Endometrium (tissue), 2 donors: ENCODE measurements around the gene DENND2D.
"Not testable (repeated sequence)": the region's sequence is repeated elsewhere in the genome, so short reads cannot be mapped to it uniquely, and the experiment has no call there.

Source experiments
- FAIRE-seq: peaks from 2 replicates; lab custom pipeline; 2012; peaks lifted over from hg19 to GRCh38; lab: Jason Lieb, UNC
- donor health status: control.
- donor health status: control.

DENND2D gene

DNA sequence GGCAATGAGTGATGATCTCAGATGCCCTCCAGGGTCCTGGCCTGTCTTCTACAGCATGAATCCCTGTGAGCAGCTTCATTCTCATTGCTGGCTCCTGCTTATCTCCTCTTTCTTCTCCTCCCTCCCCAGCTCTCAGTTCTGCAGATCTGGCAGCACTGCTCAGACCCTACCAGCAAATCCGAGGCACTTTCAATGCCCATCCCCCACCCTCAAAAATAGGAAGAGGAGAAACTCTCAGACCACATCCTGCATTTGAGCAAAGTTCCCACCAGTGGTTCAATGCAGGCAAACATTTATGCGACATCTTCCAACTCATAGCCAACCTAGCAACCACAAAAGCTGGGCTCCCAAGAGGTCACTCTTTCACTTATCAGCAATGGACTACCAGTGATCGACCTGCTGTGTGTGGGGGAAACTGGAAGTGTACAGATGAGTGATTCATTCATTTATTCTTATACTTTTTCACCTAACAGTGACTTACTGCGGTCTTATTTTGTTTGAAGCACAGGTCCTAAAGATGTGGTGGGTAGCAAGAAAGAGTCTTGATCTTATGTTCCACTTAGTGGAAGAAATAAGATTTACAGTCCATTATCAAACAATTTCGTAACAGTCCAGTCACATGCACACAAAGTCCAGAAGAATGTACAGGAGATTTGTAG lies 21.3 kb upstream of the DENND2D start:
- FAIRE-seq: no peak

DNA sequence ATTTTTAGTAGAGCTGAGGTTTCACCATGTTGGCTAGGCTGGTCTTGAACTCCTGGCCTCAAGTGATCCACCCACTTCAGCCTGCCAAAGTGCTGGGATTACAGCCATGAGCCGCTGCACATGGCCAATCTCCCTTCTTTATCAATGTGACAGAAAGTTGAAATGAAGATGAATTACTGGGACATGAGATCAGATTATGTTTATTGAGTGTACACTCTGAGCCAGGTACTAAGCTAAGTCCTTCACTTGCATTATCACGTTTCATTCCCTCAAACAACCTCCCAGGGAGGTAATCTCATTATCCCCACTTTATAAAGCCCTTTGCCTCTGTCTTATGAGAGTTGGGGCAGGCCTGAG lies 20.8 kb upstream of the DENND2D start:
- no peak for FAIRE-seq

DNA sequence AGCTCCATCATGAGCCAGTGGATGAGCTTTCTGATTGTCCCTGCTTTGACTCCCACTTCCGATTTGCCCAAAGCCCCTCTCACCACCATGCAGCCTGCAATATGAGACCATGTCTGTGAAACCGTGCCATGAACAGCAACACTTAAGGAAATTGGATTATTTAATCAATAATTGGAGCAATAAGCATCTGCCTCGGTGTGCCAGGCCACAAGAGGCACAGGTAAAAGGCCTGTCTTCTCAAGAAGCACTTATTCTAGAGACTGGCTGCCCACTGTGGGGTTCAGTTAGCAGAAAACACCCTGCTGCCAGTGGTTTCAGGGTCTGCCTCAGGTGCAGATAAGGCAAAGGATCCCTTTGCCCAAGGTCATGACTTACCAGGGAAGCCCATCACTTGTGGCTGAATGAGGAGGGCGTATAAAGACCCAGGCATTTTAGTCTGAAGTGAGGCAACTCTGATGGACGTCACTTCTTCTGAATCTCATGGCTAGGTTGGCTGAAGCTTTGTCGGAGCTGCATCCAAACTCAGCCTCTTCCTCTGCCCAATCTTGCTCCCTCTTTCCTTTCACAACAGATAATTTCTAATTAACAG lies 19.9 kb upstream of the DENND2D start:
- FAIRE-seq: no peak

DNA sequence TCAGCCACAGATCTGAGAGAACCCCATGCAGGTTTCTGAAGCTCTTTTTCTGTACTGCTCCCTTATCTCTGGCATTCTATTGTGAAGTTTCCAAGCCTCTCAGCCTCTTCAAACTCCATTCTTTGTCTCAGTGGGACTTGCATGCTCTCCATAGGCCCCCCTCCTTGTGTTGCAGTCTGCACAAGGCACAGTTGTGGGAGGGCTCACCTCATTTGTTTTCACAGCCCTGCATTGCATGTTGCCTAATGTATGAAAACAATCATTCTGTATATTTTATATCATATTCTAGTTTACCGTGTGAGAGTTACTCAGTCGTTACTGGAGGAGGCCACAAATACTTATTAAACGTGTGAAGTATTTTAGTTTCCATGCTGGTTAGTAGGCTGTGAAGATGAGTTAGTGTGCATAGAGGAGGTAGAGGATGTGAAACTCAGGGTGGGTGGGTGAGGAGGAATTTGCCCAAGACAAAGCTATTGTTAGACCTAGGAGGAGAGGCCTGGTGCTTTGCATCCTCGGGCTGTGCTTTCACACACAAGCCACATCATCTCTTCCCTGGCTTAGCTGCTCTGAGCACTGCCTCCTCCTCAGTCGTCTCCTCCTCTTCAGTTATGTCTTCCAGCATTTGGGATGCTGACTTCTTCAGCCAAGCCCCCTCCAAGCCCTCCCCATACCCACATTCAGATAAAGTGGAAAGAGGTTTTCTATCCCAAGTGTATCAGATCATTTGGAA lies 19.3 kb upstream of the DENND2D start:
- FAIRE-seq: no peak

DNA sequence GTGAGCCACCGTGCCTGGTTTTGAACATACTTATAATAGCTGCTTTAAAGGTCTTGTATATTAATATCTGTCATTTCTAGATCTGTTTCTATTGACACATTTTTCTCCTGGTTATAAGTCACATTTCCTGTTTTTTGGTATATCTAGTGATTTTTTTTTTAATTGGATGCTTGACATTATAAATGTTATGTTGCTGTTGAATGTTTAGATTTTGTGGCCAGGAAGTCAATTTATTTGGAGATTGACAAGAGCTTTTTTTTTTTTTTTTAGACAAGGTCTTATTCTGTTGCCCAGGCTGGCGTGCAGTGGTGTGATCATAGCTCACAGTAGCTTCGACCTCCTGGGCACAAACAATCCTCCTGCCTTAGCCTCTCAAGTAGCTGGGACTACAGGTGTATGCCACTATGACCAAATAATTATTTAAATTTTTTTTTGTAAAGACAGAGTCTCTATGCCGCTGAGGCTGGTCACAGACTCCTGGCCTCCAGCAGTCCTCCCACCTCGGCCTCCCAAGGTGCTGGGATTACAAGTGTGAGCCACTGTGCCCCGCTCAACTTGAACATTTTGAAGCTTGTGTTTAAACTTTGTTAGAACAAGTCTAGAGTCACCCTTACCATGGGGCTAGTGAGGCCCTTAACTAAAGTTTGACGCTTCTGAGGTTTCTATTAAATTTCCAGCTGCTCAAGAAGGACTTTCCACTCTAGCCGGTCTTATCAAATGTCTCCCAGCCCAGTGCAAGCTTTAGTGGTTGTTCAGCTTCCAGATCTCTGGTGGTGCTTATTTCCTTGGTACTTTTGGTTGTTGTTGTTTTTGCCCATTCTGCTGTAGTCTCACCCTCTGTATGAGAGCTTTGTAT lies 18.5 kb upstream of the DENND2D start:
- no peak for FAIRE-seq

DNA sequence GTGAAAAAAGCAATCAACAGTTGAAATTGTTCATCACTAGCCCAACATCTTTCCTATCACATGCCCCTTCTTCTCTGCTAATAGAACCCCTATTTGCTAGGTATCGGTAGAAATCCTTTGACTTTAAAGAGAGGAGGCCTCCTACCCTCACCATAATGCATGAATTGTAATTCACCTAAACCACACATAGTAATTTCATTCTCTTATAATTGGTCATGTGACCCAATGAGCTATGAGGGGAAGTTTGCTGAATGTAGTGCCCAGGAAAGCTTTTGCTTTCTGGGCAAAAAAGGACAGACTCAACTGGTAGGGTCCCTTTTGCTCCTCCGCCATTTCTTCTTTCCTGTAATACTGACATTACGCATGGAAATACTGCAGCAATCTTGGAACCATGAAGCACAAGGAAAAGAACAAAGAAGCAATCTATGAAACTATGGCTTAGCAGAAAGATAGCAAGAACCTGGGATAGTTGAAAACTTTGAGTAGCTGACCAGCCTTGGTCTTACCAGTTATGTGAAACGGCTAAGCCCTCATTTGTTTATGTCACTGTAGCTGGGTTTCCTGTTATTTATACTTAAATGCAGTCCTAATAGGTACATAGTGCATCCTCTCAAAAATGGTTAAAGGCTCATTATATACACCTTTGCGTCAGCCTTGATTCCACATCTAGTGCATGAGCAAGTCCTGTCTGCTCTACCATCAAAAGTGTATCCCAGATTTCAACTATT lies 16.9 kb upstream of the DENND2D start:
- no peak for FAIRE-seq

DNA sequence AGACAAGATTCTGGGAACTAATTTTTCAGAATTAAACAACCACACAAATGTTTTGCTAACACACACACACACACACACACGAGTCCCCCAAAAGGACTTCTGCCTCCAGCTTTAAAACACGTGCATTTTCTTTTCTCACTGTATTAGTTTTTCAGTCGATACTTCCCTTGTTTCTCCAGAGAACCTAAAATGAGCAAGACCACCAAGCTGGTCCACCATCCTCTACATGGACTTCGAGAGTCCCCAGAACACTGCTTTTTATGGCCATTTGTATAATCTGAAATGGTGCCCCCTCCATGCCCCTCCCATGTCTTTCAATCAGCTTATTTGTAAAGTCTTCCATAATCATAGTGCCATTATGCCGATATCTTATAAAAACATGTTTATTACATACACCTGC lies 16.3 kb upstream of the DENND2D start:
- FAIRE-seq: no peak

DNA sequence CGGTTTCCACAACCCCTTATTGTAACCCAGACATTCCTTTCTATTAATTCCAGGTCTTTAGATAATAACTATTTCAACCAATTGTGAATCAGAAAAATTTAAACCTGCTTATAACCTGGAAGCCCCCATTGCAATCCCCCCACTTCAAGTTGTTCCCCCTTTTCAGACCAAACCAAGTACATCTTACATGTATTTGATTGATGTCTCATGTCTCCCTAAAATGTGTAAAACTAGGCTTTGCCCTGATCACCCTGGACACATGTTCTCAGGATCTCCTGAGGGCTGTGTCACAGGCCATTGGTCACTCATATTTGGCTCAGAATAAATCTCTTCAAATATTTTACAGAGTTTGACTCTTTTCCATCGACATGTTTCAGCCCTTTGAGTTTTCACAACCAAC lies 14.8 kb upstream of the DENND2D start:
- FAIRE-seq: not testable (repeated sequence)

DNA sequence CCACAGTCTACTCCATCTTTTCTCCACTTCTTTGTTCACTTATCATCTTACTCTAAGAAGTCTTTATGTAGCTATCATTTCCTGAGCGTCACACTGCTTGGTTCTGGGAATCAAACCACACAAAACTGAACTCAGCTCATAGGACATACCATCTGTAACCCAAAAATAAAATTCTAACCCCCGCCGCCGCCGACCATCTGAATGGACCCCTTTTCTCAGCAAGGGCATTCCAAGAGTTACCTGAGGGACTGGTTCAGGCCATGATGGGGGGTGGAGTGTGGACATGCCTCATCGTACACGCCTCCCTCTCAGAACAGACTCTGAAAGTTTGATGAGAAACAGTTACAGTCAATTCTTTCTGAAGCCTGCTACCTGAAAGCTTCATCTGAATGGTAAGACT lies 14.4 kb upstream of the DENND2D start:
- FAIRE-seq: no peak

DNA sequence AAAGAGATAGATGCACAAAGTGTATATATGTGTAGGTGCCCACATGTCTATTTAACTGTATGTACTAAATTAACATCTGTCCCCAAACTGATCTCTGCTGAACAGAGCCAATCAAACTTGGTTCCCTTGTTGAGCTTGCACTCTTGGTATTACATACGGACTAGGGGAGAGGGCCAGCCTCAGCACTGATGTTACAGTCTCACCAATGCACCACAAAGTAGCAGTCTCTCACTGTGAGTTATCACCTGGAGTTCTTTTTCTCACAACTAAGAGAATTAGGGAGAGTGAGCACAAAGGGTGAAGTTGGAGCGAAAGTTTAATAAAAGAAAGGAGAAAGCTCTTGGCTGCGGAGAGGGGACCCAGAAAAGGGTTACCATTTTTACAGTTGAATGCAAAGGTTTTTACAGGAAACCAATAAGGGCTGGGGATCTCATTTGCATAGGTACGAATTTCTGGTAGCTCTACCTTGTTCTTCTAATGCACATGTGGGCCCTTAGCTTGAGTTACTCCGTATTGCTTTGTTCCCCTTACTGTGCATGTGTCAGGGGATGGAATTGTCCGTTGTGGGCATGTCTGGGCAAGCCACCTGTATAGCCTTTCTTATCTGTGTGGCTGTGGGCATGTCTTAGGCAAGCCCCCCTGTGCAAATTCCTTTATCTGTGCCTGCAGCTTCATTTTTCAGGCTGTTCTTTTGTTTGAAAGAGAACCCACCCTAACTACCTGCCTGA lies 13.8 kb upstream of the DENND2D start:
- FAIRE-seq: no peak

DNA sequence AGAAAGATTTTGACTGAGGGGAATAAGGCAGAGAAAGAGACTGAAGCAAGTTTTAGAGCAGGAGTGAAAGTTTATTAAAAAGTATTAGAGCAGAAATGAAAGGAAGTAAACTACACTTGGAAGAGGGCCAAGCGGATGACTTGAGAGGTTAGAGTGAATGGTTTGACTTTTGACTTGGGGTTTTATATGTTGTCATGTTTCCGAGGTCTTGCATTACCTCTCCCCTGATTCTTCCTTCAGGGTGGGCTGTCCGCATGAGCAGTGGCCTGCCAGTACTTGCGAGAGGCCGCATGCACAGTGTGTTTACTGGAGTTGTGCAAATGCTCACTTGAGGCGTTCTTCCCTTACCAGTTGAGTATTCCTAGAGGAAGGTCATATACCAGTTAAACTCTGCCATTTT lies 13.0 kb upstream of the DENND2D start:
- FAIRE-seq: no peak

DNA sequence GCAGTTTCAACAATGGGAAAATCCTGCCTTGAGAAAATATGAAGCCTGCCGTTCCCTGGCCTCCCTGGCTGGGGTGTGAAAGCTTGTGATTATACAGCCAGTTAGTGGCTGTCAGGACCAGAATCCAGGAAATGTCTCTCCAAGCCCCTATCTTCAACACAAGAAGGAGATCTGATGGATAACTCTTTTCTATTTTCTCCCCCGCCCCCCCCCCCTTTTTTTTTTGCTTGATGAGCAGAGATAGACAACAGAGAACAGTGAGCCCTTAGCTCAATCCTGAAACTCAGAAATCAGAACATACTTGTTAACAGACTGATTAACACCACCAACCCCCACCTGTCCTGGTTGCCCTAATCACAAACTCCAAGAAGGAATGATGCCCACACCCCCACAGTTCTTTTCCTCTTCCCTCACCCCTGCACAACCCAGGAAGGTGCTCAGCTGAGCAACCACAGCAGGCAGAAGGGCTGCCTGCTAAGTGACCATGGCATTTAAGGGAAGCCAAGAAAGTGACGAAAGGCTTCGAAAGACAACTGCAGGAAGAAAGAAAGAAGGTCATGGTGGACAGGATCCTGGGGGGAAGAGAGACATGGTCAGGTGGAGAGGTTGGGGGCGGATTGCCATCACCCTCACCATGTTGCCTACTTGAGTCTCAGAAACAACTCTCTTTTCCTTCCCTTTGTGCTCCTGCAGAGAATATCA lies 12.3 kb upstream of the DENND2D start:
- no peak for FAIRE-seq

DNA sequence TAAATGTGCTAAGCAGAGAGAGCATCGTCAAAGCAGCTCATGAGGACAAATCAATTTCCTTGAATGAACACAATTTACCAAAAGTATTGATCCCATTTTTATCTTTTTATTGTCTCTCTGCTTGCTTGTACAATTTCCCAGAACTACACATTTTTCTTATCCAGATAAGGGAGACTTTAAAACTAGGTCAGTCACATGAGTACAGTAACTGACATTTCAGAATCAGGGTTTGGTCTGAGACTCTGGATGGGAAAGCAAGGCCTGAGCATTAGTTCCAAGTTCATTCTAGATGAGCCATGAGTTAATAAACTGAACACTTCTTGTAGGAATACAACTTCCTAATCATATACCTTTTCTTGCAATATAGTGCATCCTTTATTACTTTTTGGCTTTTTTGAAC lies 11.5 kb upstream of the DENND2D start:
- no peak for FAIRE-seq

DNA sequence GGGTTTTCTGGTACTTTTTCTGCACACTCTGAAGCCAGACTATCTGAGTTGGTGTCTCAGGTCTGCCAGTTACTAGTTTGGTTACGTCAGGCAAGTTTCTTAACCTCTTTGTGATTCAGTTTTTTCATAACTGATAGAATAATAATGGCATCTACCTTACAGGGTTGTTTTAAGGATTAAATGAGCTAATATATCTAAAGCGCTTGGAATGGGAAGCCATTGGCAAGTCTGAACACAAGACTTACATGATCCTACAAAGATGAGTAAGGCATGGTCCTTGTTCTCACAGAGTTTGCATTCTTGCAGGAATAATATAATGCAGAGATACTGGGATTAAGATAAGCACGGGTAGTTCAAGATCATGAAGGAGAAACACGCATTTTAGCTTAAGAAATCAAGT lies 9.2 kb upstream of the DENND2D start:
- no peak for FAIRE-seq

DNA sequence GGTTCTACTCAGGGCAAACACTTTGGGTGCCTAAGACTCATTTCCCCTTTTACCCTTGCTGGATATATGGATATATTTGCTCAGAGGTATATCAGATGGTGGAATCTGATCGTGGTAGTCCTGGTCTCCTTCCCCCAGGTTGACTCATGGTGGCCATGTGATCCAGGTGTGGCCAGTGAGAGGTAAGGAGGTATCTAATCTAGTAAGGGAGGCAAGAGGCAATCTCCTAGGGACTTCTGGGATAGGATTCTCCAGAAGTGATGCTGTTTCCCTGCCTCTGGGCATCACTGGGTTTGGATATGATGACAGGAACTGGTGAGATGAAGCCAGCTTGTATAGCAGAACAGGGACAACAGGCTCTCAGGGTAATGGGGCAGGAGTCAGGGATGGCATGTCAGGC lies 8.5 kb upstream of the DENND2D start:
- FAIRE-seq: no peak

DNA sequence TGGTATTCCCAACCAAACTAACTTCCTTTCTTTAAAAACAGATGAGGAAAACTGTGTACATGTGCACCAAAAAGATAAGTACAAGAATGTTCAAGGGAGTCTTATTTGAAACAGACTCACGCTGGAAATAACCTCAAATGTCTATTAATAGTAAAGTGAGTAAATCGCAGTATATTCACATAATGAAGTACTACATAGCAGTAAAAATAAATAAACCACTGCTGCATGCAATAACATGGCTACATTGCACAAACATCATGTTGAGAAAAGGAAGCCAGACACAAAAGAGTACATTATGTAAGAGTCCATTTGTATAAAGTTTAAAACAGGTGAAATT lies 5.2 kb upstream of the DENND2D start:
- no peak for FAIRE-seq

DNA sequence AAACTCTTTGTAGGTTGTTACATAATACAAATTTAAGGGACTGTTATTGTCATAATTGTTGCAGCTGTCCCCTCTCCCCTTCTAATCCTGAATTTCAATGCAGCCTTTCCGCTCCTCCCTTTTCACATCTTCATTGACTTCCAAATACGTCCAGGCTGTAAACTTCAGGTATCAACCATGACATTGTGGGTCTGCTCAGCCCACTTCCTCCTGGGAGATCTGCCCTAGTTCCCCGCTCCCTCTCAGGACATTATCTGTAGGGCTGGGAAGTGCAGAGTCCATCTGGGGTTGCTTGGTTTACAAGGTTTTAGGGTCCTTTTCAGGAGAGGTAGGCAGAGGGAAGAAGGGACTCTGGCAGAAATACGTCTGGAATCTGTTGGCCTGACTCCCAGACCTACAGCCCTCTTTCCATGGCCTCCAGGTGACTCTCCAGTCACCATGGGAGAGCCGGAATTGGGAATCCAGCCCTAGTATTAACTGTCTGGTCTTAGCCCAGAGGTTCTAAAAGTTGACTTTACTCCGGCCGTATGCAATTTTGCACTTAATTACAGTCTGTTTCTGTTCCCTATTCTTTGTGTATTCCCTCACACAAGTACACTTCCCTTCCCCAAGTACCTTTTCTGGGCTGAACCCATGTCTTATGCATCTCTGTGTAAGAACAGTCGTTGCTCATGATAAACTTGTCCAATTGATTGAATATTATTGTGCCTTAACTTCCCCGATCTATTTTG lies 4.7 kb upstream of the DENND2D start:
- FAIRE-seq: no peak

DNA sequence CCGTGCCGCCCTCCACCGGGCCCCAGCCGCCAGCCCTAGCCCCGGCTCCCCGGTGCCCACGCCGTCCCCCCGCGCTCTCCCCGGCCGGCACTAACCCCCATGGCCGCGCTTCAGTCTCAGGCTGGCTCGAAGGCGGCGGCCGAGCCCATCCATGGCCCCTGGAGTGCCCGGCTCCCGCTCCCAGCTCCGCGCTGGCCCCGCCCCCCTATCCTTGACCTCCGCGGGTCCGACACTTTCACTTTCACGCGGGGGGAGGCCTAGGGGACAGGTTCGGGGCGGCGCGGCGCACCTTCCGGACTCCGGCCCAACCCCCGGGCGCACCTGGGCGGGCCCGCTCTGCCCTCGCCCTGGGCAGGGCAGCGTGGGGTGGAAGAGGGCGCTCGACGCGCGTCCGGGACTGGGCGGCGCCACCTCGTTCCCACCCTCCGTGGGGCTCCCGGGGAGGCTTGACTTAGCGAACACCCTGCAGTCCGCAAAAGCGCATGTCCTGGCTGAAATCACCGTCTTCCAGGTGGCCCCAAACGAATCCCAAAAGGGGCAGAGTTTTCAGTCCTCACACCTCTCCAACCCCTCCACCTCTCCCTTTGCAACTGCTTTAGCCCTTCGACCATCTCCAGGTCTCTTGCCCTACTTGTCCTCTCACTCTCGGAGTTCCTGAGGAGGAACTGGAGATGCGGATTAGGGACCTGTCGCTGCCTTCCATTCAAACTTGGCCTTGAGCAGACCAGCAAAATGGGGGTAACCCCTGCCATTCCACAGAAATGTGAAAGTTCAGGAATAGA lies 3.9 kb upstream of the DENND2D start:
- FAIRE-seq: no peak

DNA sequence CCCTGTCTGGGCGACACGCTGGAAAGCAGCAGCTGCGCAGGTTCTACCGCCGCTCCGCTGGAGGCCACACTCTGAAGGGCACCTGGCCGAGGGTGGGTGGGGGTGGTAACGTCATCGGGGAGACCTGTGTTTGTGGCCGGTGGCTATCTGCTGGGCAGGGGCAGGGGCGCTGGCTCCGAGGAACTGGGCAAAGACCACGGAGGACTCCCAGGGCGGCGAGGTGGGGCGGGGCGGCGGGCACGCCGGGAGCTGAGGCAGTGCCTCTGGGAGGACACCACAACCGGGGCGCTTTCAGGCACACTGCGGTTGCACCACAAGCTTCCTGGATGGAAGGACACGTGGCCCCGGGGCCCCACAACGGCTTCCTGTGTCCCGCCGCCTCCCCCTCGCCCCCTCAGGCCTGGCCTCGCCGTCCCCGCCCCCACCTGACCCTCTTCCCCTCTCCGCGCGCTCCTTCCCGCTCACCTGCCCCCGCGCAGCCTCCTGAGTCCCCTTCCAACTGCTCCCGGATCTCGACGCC lies 3.3 kb upstream of the DENND2D start:
- no peak for FAIRE-seq
